HEK293 (cell line): ENCODE measurements around the gene ETV6.

Source experiments
- CTCF ChIA-PET: fragments of 350-600 bp; formaldehyde crosslinking; extraction: SDS; loops from one replicate; lab custom pipeline; 2021; ENCODE audit warnings: antibody characterized with exemption; lab: Yijun Ruan, JAX
- POLR2A ChIA-PET: fragments of 300-600 bp; formaldehyde crosslinking; extraction: SDS; loops from one replicate; lab custom pipeline; 2020; ENCODE audit warnings: antibody characterized with exemption, inconsistent platforms; lab: Yijun Ruan, JAX
- H3K27ac ChIP-seq: fragments of 200-500 bp; sonication (Bioruptor generic); 2 replicates; pipeline ENCODE4 v1.5.1; 2014; ENCODE audit warnings: low read depth, low read length, control low read depth, inconsistent platforms; ENCODE audit errors: extremely low read depth
- H3K36me3 ChIP-seq, 2 experiments: fragments of 200-500 bp in 1 of 2; sonication (Bioruptor generic) in 1 of 2; 1 replicate in 1 of 2; 2 replicates in 1 of 2; pipeline ENCODE4 v1.5.1; 2014 to 2017; ENCODE audit warnings: inconsistent platforms in 2 of 2, low read length in 2 of 2; ENCODE audit not compliant: control insufficient read depth in 2 of 2, insufficient read depth in 1 of 2
- H3K4me1 ChIP-seq: fragments of 200-500 bp; sonication (Bioruptor generic); 2 replicates; pipeline ENCODE4 v1.5.1; 2014; ENCODE audit warnings: mild to moderate bottlenecking, low read length, inconsistent platforms; ENCODE audit not compliant: control insufficient read depth, insufficient read depth
- H3K4me3 ChIP-seq: 2 replicates; pipeline ENCODE4 v1.5.1; 2011; ENCODE audit warnings: low read depth, mild to moderate bottlenecking, control low read depth, low read length, moderate library complexity
- H3K9me3 ChIP-seq: fragments of 200-500 bp; sonication (Bioruptor generic); 2 replicates; pipeline ENCODE4 v1.5.1; 2014; ENCODE audit warnings: low read depth, low read length, inconsistent platforms; ENCODE audit not compliant: control insufficient read depth, insufficient read depth
- BCL11A ChIP-seq: fragments of 450-650 bp; formaldehyde crosslinking; IDR thresholded peaks from 2 replicates; pipeline ENCODE4 v1.5.1; 2016; ENCODE audit warnings: low read depth, missing biosample characterization, missing genetic modification characterization
- BCL11B ChIP-seq: fragments of 450-650 bp; formaldehyde crosslinking; IDR thresholded peaks from 2 replicates; pipeline ENCODE4 v1.5.1; 2016; ENCODE audit warnings: low read depth, missing biosample characterization, missing genetic modification characterization
- GLIS2 ChIP-seq: fragments of 450-650 bp; formaldehyde crosslinking; IDR thresholded peaks from 2 replicates; pipeline ENCODE4 v1.5.1; 2016; ENCODE audit warnings: missing biosample characterization, missing genetic modification characterization
- ZBTB7A ChIP-seq: fragments of 450-650 bp; formaldehyde crosslinking; IDR thresholded peaks from 2 replicates; pipeline ENCODE4 v1.5.1; 2016; ENCODE audit warnings: low read depth, missing biosample characterization, missing genetic modification characterization
- ZFHX2 ChIP-seq: fragments of 450-650 bp; formaldehyde crosslinking; conservative IDR thresholded peaks from 2 replicates; pipeline ENCODE4 v1.5.1; 2016; ENCODE audit warnings: missing biosample characterization, missing genetic modification characterization
- ZNF10 ChIP-seq: fragments of 450-650 bp; formaldehyde crosslinking; IDR thresholded peaks from 2 replicates; pipeline ENCODE4 v1.5.1; 2017; ENCODE audit warnings: missing biosample characterization, missing genetic modification characterization
- ZNF114 ChIP-seq: fragments of 450-650 bp; formaldehyde crosslinking; IDR thresholded peaks from 2 replicates; pipeline ENCODE4 v1.5.0; 2017; ENCODE audit warnings: missing biosample characterization, missing genetic modification characterization
- ZNF169 ChIP-seq: fragments of 450-650 bp; formaldehyde crosslinking; IDR thresholded peaks from 2 replicates; pipeline ENCODE4 v1.5.1; 2016; ENCODE audit warnings: missing biosample characterization, missing genetic modification characterization
- ZNF175 ChIP-seq: fragments of 450-650 bp; formaldehyde crosslinking; IDR thresholded peaks from 2 replicates; pipeline ENCODE4 v1.5.1; 2016; ENCODE audit warnings: missing biosample characterization, missing genetic modification characterization
- ZNF19 ChIP-seq: fragments of 450-650 bp; formaldehyde crosslinking; IDR thresholded peaks from 2 replicates; pipeline ENCODE4; 2016; ENCODE audit warnings: missing biosample characterization, missing genetic modification characterization, low read depth
- ZNF239 ChIP-seq: fragments of 450-650 bp; formaldehyde crosslinking; IDR thresholded peaks from 2 replicates; pipeline ENCODE4 v1.5.1; 2016; ENCODE audit warnings: missing biosample characterization, missing genetic modification characterization
- ZNF24 ChIP-seq: fragments of 450-650 bp; formaldehyde crosslinking; IDR thresholded peaks from 2 replicates; pipeline ENCODE4 v1.5.1; 2016; ENCODE audit warnings: missing biosample characterization, missing genetic modification characterization
- ZNF266 ChIP-seq: fragments of 450-650 bp; formaldehyde crosslinking; IDR thresholded peaks from 2 replicates; pipeline ENCODE4 v1.5.1; 2016; ENCODE audit warnings: missing biosample characterization, missing genetic modification characterization, low read depth
- ZNF324 ChIP-seq: fragments of 450-650 bp; formaldehyde crosslinking; IDR thresholded peaks from 2 replicates; pipeline ENCODE4 v1.5.1; 2016; ENCODE audit warnings: missing biosample characterization, missing genetic modification characterization
- ZNF416 ChIP-seq: fragments of 450-650 bp; formaldehyde crosslinking; IDR thresholded peaks from 2 replicates; pipeline ENCODE4 v1.5.1; 2016; ENCODE audit warnings: missing biosample characterization, missing genetic modification characterization
- ZNF521 ChIP-seq: fragments of 450-650 bp; formaldehyde crosslinking; IDR thresholded peaks from 2 replicates; pipeline ENCODE4 v1.5.1; 2017; ENCODE audit warnings: missing biosample characterization, mild to moderate bottlenecking, missing genetic modification characterization
- ZNF529 ChIP-seq: fragments of 450-650 bp; formaldehyde crosslinking; IDR thresholded peaks from 2 replicates; pipeline ENCODE4 v1.5.1; 2017; ENCODE audit warnings: missing genetic modification characterization, missing biosample characterization; ENCODE audit not compliant: insufficient replicate concordance
- ZNF530 ChIP-seq: fragments of 450-650 bp; formaldehyde crosslinking; IDR thresholded peaks from 2 replicates; pipeline ENCODE4 v1.5.1; 2016; ENCODE audit warnings: low read depth, missing biosample characterization, missing genetic modification characterization
- ZNF571 ChIP-seq: fragments of 450-650 bp; formaldehyde crosslinking; IDR thresholded peaks from 2 replicates; pipeline ENCODE4 v1.5.0; 2017; ENCODE audit warnings: missing biosample characterization, missing genetic modification characterization
- ZNF660 ChIP-seq: fragments of 450-650 bp; IDR thresholded peaks from 2 replicates; pipeline ENCODE4 v1.5.1; 2018; ENCODE audit warnings: missing biosample characterization, mild to moderate bottlenecking, missing genetic modification characterization
- ZXDB ChIP-seq: fragments of 450-650 bp; formaldehyde crosslinking; IDR thresholded peaks from 2 replicates; pipeline ENCODE4 v1.5.1; 2016; ENCODE audit warnings: missing biosample characterization, missing genetic modification characterization
- TF ChIP-seq, protein P1 (sequence below): fragments of 450-650 bp; formaldehyde crosslinking; IDR thresholded peaks from 2 replicates; pipeline ENCODE4 v1.5.1; 2016; ENCODE audit warnings: missing biosample characterization, missing genetic modification characterization
- TF ChIP-seq, protein P2 (sequence below): fragments of 450-650 bp; formaldehyde crosslinking; IDR thresholded peaks from 2 replicates; pipeline ENCODE4 v1.5.1; 2017; ENCODE audit warnings: missing biosample characterization, missing genetic modification characterization
- TF ChIP-seq, protein P3 (sequence below): fragments of 450-650 bp; formaldehyde crosslinking; IDR thresholded peaks from 2 replicates; pipeline ENCODE4 v1.5.1; 2017; ENCODE audit warnings: missing biosample characterization, missing genetic modification characterization
- TF ChIP-seq, protein P4 (sequence below): fragments of 450-650 bp; formaldehyde crosslinking; IDR thresholded peaks from 2 replicates; pipeline ENCODE4 v1.5.1; 2016; ENCODE audit warnings: missing biosample characterization, missing genetic modification characterization
- TF ChIP-seq, protein P5 (sequence below): fragments of 450-650 bp; formaldehyde crosslinking; IDR thresholded peaks from 2 replicates; pipeline ENCODE4 v1.5.0; 2017; ENCODE audit warnings: missing biosample characterization, missing genetic modification characterization, borderline replicate concordance

The ETV6 gene

DNA sequence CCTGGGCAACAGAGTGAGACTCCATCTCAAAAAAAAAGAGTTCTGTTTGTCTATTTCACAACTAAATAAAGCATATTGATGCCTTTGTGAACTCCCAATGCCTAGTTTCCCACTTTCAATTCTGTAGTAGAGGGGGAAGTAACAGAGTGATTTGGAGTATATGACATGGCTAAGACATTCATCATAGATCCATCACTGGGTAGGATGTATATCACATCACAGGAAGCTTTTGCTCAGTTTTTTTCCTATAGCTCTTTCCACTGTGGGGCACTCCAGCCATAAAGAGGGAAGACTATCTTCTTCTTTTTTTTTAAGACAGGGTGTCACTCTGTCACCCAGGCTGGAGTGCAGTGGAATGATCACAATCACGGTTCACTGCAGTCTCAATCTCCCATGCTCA is 267.3 kb downstream of the ETV6 start:
- CTCF ChIA-PET, result no interaction called here
- TF ChIP-seq BCL11A (tag by site-specific recombination) (no peak), ZNF521 (tag by site-specific recombination) (no peak), ZNF530 (tag by site-specific recombination) (no peak), ZNF266 (tag by site-specific recombination) (no peak), ZNF239 (tag by site-specific recombination) (no peak), ZNF19 (tag by site-specific recombination) (no peak), ZBTB7A (tag by site-specific recombination) (no peak), ZNF571 (tag by site-specific recombination) (no peak), ZNF24 (no peak), ZNF416 (tag by site-specific recombination) (no peak)
- TF ChIP-seq, protein P1, sequence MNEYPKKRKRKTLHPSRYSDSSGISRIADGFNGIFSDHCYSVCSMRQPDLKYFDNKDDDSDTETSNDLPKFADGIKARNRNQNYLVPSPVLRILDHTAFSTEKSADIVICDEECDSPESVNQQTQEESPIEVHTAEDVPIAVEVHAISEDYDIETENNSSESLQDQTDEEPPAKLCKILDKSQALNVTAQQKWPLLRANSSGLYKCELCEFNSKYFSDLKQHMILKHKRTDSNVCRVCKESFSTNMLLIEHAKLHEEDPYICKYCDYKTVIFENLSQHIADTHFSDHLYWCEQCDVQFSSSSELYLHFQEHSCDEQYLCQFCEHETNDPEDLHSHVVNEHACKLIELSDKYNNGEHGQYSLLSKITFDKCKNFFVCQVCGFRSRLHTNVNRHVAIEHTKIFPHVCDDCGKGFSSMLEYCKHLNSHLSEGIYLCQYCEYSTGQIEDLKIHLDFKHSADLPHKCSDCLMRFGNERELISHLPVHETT (tag by site-specific recombination), result no peak
- TF ChIP-seq, protein P2, sequence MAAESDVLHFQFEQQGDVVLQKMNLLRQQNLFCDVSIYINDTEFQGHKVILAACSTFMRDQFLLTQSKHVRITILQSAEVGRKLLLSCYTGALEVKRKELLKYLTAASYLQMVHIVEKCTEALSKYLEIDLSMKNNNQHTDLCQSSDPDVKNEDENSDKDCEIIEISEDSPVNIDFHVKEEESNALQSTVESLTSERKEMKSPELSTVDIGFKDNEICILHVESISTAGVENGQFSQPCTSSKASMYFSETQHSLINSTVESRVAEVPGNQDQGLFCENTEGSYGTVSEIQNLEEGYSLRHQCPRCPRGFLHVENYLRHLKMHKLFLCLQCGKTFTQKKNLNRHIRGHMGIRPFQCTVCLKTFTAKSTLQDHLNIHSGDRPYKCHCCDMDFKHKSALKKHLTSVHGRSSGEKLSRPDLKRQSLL (tag by site-specific recombination), result no peak
- TF ChIP-seq, protein P3, sequence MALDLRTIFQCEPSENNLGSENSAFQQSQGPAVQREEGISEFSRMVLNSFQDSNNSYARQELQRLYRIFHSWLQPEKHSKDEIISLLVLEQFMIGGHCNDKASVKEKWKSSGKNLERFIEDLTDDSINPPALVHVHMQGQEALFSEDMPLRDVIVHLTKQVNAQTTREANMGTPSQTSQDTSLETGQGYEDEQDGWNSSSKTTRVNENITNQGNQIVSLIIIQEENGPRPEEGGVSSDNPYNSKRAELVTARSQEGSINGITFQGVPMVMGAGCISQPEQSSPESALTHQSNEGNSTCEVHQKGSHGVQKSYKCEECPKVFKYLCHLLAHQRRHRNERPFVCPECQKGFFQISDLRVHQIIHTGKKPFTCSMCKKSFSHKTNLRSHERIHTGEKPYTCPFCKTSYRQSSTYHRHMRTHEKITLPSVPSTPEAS (tag by site-specific recombination), result no peak
- POLR2A ChIA-PET, result no interaction called here
- Histone ChIP-seq H3K4me3 (no peak overlapping the region), H3K4me1 (no peaks in the 10 kb centered on the region), H3K36me3 (no peaks in the 10 kb centered on the region), H3K9me3 (no peaks in the 10 kb centered on the region), H3K27ac (no peak overlapping the region)

DNA sequence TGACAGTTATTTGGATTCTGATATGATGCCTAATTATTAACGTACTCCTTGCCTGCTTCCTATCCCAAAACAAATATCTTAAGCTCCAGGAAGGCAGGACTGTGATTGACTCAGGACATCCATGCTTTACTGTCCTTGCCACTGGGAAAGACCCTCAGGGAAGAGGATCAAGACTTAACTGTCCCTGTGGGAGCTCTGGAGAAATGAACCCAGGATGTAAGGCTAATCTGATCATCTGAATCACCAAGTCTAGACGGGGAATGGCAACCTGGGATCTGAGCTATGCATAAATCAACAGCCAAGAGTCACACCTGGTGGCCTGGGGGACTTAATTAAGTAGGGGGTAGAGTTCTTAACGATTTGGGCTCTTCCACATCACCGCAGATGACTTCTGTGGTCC is 268.0 kb downstream of the ETV6 start:
- ChIA-PET CTCF (interaction anchor here (0.6 kb wide), 1 partner anchor 183 kb away, joined by 3 read pairs; no protein-coding TSS in a partner anchor), POLR2A (no interaction called here)
- Histone ChIP-seq H3K4me1 (no peaks in the 10 kb centered on the region), H3K4me3 (no peak overlapping the region), H3K27ac (no peak overlapping the region), H3K36me3 (no peaks in the 10 kb centered on the region), H3K9me3 (no peaks in the 10 kb centered on the region)
- TF ChIP-seq ZNF175 (tag by site-specific recombination) (no peak), BCL11B (no peak), ZNF529 (tag by site-specific recombination) (no peak), GLIS2 (tag by site-specific recombination) (no peak), ZNF169 (tag by site-specific recombination) (no peak), ZNF324 (tag by site-specific recombination) (no peak), ZXDB (tag by site-specific recombination) (no peak), ZNF10 (tag by site-specific recombination) (no peak), ZFHX2 (no peak), ZNF114 (no peak), ZNF660 (tag by site-specific recombination) (no peak)
- TF ChIP-seq, protein P4, sequence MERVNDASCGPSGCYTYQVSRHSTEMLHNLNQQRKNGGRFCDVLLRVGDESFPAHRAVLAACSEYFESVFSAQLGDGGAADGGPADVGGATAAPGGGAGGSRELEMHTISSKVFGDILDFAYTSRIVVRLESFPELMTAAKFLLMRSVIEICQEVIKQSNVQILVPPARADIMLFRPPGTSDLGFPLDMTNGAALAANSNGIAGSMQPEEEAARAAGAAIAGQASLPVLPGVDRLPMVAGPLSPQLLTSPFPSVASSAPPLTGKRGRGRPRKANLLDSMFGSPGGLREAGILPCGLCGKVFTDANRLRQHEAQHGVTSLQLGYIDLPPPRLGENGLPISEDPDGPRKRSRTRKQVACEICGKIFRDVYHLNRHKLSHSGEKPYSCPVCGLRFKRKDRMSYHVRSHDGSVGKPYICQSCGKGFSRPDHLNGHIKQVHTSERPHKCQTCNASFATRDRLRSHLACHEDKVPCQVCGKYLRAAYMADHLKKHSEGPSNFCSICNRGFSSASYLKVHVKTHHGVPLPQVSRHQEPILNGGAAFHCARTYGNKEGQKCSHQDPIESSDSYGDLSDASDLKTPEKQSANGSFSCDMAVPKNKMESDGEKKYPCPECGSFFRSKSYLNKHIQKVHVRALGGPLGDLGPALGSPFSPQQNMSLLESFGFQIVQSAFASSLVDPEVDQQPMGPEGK (tag by site-specific recombination), result no peak
- TF ChIP-seq, protein P5, sequence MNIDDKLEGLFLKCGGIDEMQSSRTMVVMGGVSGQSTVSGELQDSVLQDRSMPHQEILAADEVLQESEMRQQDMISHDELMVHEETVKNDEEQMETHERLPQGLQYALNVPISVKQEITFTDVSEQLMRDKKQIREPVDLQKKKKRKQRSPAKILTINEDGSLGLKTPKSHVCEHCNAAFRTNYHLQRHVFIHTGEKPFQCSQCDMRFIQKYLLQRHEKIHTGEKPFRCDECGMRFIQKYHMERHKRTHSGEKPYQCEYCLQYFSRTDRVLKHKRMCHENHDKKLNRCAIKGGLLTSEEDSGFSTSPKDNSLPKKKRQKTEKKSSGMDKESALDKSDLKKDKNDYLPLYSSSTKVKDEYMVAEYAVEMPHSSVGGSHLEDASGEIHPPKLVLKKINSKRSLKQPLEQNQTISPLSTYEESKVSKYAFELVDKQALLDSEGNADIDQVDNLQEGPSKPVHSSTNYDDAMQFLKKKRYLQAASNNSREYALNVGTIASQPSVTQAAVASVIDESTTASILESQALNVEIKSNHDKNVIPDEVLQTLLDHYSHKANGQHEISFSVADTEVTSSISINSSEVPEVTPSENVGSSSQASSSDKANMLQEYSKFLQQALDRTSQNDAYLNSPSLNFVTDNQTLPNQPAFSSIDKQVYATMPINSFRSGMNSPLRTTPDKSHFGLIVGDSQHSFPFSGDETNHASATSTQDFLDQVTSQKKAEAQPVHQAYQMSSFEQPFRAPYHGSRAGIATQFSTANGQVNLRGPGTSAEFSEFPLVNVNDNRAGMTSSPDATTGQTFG (tag by site-specific recombination), result no peak
